HepG2 (cell line): ENCODE results near the gene ABHD17C. TPM values are rescaled to one million over a fixed set of nuclear protein-coding genes. Genes with fewer than 3 reads are reported as not detected.

Source experiments
- ASH2L ChIP-seq: fragments of 300-600, 200-600 bp; sonication (generic); IDR thresholded peaks from 2 replicates; pipeline ENCODE4 v1.7.0; 2017; ENCODE audit warnings: low read depth, mild to moderate bottlenecking, moderate library complexity, mixed read lengths, low read length; ENCODE audit not compliant: insufficient read length
- ATF4 ChIP-seq, 2 experiments: fragments of 450-650 bp in 1 of 2; sonication (generic) in 1 of 2; formaldehyde crosslinking; IDR thresholded peaks; 2 replicates each; pipeline versions ENCODE4 v1.5.0 to v1.8.0; 2020 to 2022; ENCODE audit warnings: mild to moderate bottlenecking in 1 of 2, missing genetic modification reagents in 1 of 2
- CCDC6 ChIP-seq: sonication (generic); formaldehyde crosslinking; IDR thresholded peaks from 2 replicates; pipeline ENCODE4 v1.8.1; 2022; ENCODE audit warnings: mild to moderate bottlenecking, missing genetic modification reagents, moderate library complexity
- ELF1 ChIP-seq: sonication (generic); formaldehyde crosslinking; IDR thresholded peaks from 2 replicates; pipeline ENCODE4 v1.4.0; 2020; ENCODE audit warnings: missing genetic modification reagents
- FOXA3 ChIP-seq: IDR thresholded peaks from 2 replicates; pipeline ENCODE4 v1.6.1; 2016; ENCODE audit warnings: missing genetic modification reagents, missing compliant biosample characterization
- FOXK2 ChIP-seq: fragments of 450-650 bp; IDR thresholded peaks from 2 replicates; pipeline ENCODE4 v1.6.1; 2016
- GTF3A ChIP-seq: sonication (generic); formaldehyde crosslinking; conservative IDR thresholded peaks from 2 replicates; pipeline ENCODE4 v1.4.0; 2020; ENCODE audit warnings: mild to moderate bottlenecking, missing genetic modification reagents
- MAX ChIP-seq: IDR thresholded peaks from 2 replicates; pipeline ENCODE4 v1.6.1; 2012; ENCODE audit warnings: inconsistent platforms
- MTF2 ChIP-seq: sonication (generic); formaldehyde crosslinking; IDR thresholded peaks from 2 replicates; pipeline ENCODE4 v1.5.0; 2020; ENCODE audit warnings: missing genetic modification reagents, borderline replicate concordance
- MXD3 ChIP-seq: IDR thresholded peaks from 2 replicates; pipeline ENCODE4 v1.6.1; 2016; ENCODE audit warnings: mild to moderate bottlenecking, missing biosample characterization, missing genetic modification reagents
- NONO ChIP-seq, 2 experiments: fragments of 450-650 bp in 1 of 2; sonication (generic) in 1 of 2; formaldehyde crosslinking in 1 of 2; IDR thresholded peaks in 1 of 2; conservative IDR thresholded peaks in 1 of 2; 2 replicates each; pipeline versions ENCODE4 v1.6.1 to v1.8.0; 2017 to 2022; ENCODE audit warnings: mild to moderate bottlenecking in 1 of 2, missing genetic modification reagents in 1 of 2, moderate library complexity in 1 of 2
- PLRG1 ChIP-seq: fragments of 450-650 bp; conservative IDR thresholded peaks from 2 replicates; pipeline ENCODE4 v1.6.1; 2016
- RFXANK ChIP-seq: IDR thresholded peaks from 2 replicates; pipeline ENCODE4 v1.6.1; 2016
- SIX4 ChIP-seq: sonication (generic); formaldehyde crosslinking; IDR thresholded peaks from 2 replicates; pipeline ENCODE4 v1.4.0; 2020; ENCODE audit warnings: missing genetic modification reagents
- SNAPC4 ChIP-seq: sonication (generic); formaldehyde crosslinking; IDR thresholded peaks from 2 replicates; pipeline ENCODE4 v1.4.0; 2020; ENCODE audit warnings: mild to moderate bottlenecking, missing genetic modification reagents
- TEF ChIP-seq: sonication (generic); formaldehyde crosslinking; IDR thresholded peaks from 2 replicates; pipeline ENCODE4 v1.5.0; 2020; ENCODE audit warnings: missing genetic modification reagents
- ZBTB20 ChIP-seq: sonication (generic); formaldehyde crosslinking; IDR thresholded peaks from 2 replicates; pipeline ENCODE4 v1.8.1; 2023; ENCODE audit warnings: missing genetic modification reagents, low read depth, mild to moderate bottlenecking, borderline replicate concordance
- ZBTB34 ChIP-seq: sonication (generic); formaldehyde crosslinking; IDR thresholded peaks from 2 replicates; pipeline ENCODE4 v1.8.0; 2022; ENCODE audit warnings: mild to moderate bottlenecking, missing genetic modification reagents
- ZFY ChIP-seq: sonication (generic); formaldehyde crosslinking; IDR thresholded peaks from 2 replicates; pipeline ENCODE4 v1.4.0; 2020; ENCODE audit warnings: missing genetic modification reagents
- ZNF232 ChIP-seq: sonication (generic); formaldehyde crosslinking; IDR thresholded peaks from 2 replicates; pipeline ENCODE4 v1.4.0; 2020; ENCODE audit warnings: missing genetic modification reagents, borderline replicate concordance
- ZNF251 ChIP-seq: sonication (generic); formaldehyde crosslinking; IDR thresholded peaks from 2 replicates; pipeline ENCODE4 v1.9.0; 2021; ENCODE audit warnings: mild to moderate bottlenecking, missing genetic modification reagents
- ZNF317 ChIP-seq: sonication (generic); formaldehyde crosslinking; IDR thresholded peaks from 2 replicates; pipeline ENCODE4 v1.5.0; 2020; ENCODE audit warnings: mild to moderate bottlenecking, missing genetic modification reagents
- ZNF451 ChIP-seq: sonication (generic); formaldehyde crosslinking; IDR thresholded peaks from 2 replicates; pipeline ENCODE4 v1.5.0; 2020; ENCODE audit warnings: mild to moderate bottlenecking, missing genetic modification reagents
- polyA plus RNA-seq, 8 experiments: library from polyadenylated mRNA; depleted of rRNA in 3 of 8; stranded (reverse) in 7 of 8; unstranded in 1 of 8; fragments of >200 nt; fragmentation: Illumina TruSeq in 4 of 8; extraction: Trizol in 4 of 8; gene quantifications; 2 replicates each; pipeline versions ENCODE4 v1.2.1 to v1.2.3, GENCODE V29; 2011 to 2016; ENCODE audit warnings: low read depth in 4 of 8, missing spikeins in 1 of 8, mixed read lengths in 1 of 8; ENCODE audit not compliant: insufficient read depth in 1 of 8
- total RNA-seq, 5 experiments: library from RNA; depleted of rRNA; stranded (reverse); fragments of >200 nt; fragmentation: Illumina TruSeq; extraction: Trizol; gene quantifications; 2 replicates each; pipeline ENCODE4 v1.2.3, GENCODE V29; 2016; ENCODE audit warnings: low read depth in 1 of 5

Gene ABHD17C
- total and polyA plus RNA-seq, 2 of the 13 experiments (the other 11 are each of a cell fraction or from before 2014, with no cell fraction given), result 2.9 to 3.9 TPM

GRCh38 chr15:80743189-80743833, 48.2 kb downstream of the ABHD17C start (continued):
- no peak for TF ChIP-seq SNAPC4
- no peak for TF ChIP-seq ZNF251 (CRISPR knock-in tag)
- TF ChIP-seq FOXA3 (CRISPR knock-in tag), result peak; percentile 81
- TF ChIP-seq ZNF317 (CRISPR knock-in tag), result no peak; the same call in 1 of the 2 replicates
- no peak for TF ChIP-seq MAX
- TF ChIP-seq ZBTB20, result no peak
- no peak for TF ChIP-seq MXD3 (CRISPR knock-in tag)
- TF ChIP-seq ZNF232 (CRISPR knock-in tag), result no peak
- no peak for TF ChIP-seq ATF4 (CRISPR knock-in tag; IDR thresholded peaks at IDR 0.05)
- no peak for TF ChIP-seq MTF2 (CRISPR knock-in tag)
- TF ChIP-seq GTF3A, result no peak
- peak; percentile 37 for TF ChIP-seq ASH2L
- TF ChIP-seq ZFY (CRISPR knock-in tag), result peak; percentile 69
- no peak for TF ChIP-seq CCDC6 (CRISPR knock-in tag)
- TF ChIP-seq ZNF451, result no peak
- TF ChIP-seq TEF (CRISPR knock-in tag), result no peak
- no peak for TF ChIP-seq RFXANK
- no peak for TF ChIP-seq NONO (IDR thresholded peaks at IDR 0.05)
- TF ChIP-seq NONO (CRISPR knock-in tag; conservative IDR thresholded peaks at IDR 0.05), result no peak
- no peak for TF ChIP-seq PLRG1
- TF ChIP-seq ELF1 (CRISPR knock-in tag), result no peak
- TF ChIP-seq ZBTB34, result no peak
- no peak for TF ChIP-seq SIX4
- no peak for TF ChIP-seq FOXK2
